Measurements from ENCODE around the gene METRN. TPM values are rescaled to one million over a fixed set of nuclear protein-coding genes. Genes with fewer than 3 reads are reported as not detected.
"Not testable (repeated sequence)": the region's sequence is repeated elsewhere in the genome, so short reads cannot be mapped to it uniquely, and the experiment has no call there.

The METRN gene
- total RNA-seq, 2 donors from 2014 or later = 36.6 to 71.9 TPM

- TF ChIP-seq CTCF (IDR thresholded peaks at IDR 0.05) (no peak), POLR2A (IDR thresholded peaks at IDR 0.05) (no peak)
- Histone ChIP-seq H3K4me3 (no peak overlapping the region), H3K27me3 (peaks cover 0 to 31% of the 10 kb centered on the region in 2 donors), H3K27ac (no peak overlapping the region), H3K9me3 (no peaks in the 10 kb centered on the region), H3K4me1 (peaks cover 18% of the 10 kb centered on the region), H3K36me3 (replicated peaks in 1 of 2; ENCODE audit: insufficient read depth in 1 of 2, low read depth in 2 of 2) (no peaks in the 10 kb centered on the region)
- no peak for DNase-seq
- no peak for ATAC-seq
- intact Hi-C loops (cut with DNase I) = loop anchor here (5.0 kb wide), 1 partner anchor 342 kb away; no protein-coding TSS in a partner anchor
- 42 to 53% methylated on average over 9 to 21 of the region's 21 CpGs for WGBS, 2 donors
Observed at GRCh38 chr16:710500-711075, 4.3 kb upstream of the METRN start.

GRCh38 chr16:711084-711483 lies 3.8 kb upstream of the METRN start:
- Histone ChIP-seq H3K36me3 (replicated peaks in 1 of 2; ENCODE audit: insufficient read depth in 1 of 2, low read depth in 2 of 2) (no peaks in the 10 kb centered on the region), H3K9me3 (no peaks in the 10 kb centered on the region), H3K4me1 (peaks cover 23% of the 10 kb centered on the region), H3K27me3 (peaks cover 0 to 30% of the 10 kb centered on the region in 2 donors), H3K27ac (no peak overlapping the region), H3K4me3 (no peak overlapping the region)
- TF ChIP-seq POLR2A (IDR thresholded peaks at IDR 0.05) (no peak), CTCF (IDR thresholded peaks at IDR 0.05) (no peak)
- WGBS, 2 donors = 45 to 50% methylated on average over 8 to 12 of the region's 12 CpGs
- ATAC-seq (no peak), DNase-seq (no peak)
- intact Hi-C loops (cut with DNase I) = loop anchor here (5.0 kb wide), 1 partner anchor 341 kb away; no protein-coding TSS in a partner anchor

DNA sequence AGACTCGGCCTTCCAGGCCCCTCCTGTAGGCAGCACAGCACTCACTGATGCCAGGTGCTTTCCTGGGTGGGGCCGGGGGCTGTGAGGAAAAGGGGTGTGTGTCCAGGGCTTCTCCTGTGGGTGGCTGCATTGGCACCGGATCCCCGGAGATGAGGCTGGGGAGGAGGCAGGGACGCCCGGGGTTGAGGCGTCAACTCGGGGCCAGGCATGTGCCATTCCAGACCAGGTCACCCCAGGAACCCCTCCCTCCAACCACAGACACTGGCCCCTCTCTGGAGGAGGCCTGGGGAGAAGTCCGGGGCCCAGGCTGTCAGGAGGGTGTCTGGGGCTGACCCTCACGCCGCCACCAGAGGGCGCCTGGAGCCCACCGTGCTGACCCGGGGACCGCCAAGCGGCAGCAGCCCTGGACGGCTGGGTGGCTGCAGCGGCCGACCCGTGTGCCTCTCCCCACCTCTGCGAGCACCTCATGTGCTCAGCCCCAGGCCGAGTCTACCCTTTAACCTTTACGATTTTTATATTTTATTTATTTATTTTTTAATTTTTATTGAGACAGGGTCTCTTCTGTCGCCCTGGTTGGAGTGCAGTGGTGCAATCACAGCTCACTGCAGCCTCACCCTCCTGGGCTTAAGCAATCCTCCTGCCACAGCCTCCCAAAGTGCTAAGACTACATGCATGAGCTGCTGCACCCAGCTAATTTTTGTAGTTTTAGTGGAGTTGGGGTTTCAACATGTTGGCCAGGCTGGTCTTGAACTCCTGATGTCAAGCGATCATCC lies 3.2 kb upstream of the METRN start:
- Histone ChIP-seq H3K27ac (no peak overlapping the region), H3K36me3 (replicated peaks in 1 of 2; ENCODE audit: insufficient read depth in 1 of 2, low read depth in 2 of 2) (no peaks in the 10 kb centered on the region), H3K4me3 (no peak overlapping the region), H3K4me1 (peaks cover 30% of the 10 kb centered on the region), H3K27me3 (peaks cover 0 to 24% of the 10 kb centered on the region in 2 donors), H3K9me3 (no peaks in the 10 kb centered on the region)
- ATAC-seq (peak; percentile 36), DNase-seq (peak; percentile 76 to 83 (median 80))
- 6 to 9% methylated on average over 16 to 24 of the region's 25 CpGs for WGBS, 2 donors
- no peak for TF ChIP-seq POLR2A (IDR thresholded peaks at IDR 0.05)
- peak; percentile 86 to 94 (median 89) for TF ChIP-seq CTCF (IDR thresholded peaks at IDR 0.05)
- intact Hi-C loops (cut with DNase I) = loop anchor here (5.0 kb wide), 1 partner anchor 341 kb away; no protein-coding TSS in a partner anchor

DNA sequence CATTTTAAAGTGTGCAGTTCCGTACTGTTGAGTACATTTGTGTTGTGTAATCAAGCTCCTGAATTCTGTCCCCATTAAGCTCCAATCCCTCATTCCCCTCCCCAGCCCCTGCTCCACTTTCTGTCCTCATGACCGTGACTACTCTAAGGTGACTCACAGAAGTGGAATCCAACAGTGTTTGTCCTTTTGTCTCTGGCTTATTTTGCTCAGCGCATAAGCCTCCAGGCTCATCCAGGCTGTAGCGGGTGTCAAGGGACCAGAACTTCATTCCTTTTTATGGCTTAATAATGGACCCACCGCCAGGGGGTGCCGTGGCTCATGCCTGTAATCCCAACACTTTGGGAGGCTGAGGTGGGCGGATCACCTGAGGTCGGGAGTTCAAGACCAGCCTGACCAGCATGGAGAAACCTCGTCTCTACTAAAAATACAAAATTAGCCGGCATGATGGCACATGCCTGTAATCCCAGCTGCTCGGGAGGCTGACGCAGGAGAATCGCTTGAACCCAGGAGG lies 2.1 kb upstream of the METRN start:
- Histone ChIP-seq H3K4me1 (peaks cover 40% of the 10 kb centered on the region), H3K27me3 (peaks cover 0 to 24% of the 10 kb centered on the region in 2 donors)
- H3K4me3 ChIP-seq; H3K36me3 ChIP-seq (replicated peaks in 1 of 2; ENCODE audit: insufficient read depth in 1 of 2, low read depth in 2 of 2); ATAC-seq; H3K9me3 ChIP-seq; H3K27ac ChIP-seq: not testable (repeated sequence)
- DNase-seq = peak in 1 of 4 donors; percentile 41
- TF ChIP-seq CTCF (IDR thresholded peaks at IDR 0.05) = peak in 2 of 7 experiments; percentile 13 to 21
- intact Hi-C loops (cut with DNase I) = loop anchor here (5.0 kb wide), 1 partner anchor 340 kb away; no protein-coding TSS in a partner anchor
- 45% methylated on average over 4 to 13 of the region's 13 CpGs for WGBS, 2 donors

All from body of pancreas (tissue), 4 donors.